GM19328 (cell line): ENCODE results near the gene BARX1.
"Not testable (repeated sequence)": the region's sequence is repeated elsewhere in the genome, so short reads cannot be mapped to it uniquely, and the experiment has no call there.

Experiments used
- ATAC-seq: cut with Tn5 transposase; IDR thresholded peaks from one replicate; pipeline ENCODE4 v1.9.1; 2021; ENCODE audit warnings: mild to moderate bottlenecking, moderate library complexity; ENCODE audit not compliant: unreplicated experiment

BARX1 gene

DNA sequence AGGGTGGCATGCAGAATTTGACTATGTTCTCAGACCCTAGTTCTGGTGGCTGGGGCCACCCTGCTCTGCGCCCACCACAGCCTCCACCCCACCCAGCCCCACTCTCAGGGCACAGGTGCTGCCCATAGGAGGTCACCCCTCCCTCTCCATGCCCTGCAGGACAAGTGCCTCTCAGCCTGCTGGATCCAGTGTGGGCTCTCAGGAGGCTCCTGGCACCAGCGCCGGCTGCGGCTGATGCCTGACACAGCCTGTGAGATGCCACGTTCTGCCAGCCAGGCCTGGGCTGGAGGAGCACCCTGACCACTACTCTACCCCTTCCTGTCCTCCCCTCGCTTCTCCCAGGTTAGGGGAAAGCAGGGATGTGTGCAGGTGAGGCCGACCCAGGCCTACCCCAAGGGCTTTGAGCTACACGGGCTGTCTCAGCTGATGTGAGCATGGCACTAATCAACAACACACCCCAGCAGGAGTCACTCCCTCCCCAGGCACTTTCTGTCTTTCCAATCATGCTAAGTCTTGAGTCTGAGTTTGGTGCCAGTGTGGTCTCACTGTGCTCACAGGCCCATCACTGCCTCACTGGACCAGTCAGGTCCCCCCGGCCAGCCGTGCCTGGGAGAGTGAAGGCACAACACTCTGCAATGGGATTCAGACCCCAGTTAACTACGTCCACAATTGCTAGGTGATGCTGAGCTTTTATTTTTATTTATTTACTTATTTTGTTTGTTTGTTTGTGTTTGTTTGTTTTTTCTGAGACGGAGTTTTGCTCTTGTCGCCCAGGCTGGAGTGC is 12.1 kb upstream of the BARX1 start:
- ATAC-seq = no peak

DNA sequence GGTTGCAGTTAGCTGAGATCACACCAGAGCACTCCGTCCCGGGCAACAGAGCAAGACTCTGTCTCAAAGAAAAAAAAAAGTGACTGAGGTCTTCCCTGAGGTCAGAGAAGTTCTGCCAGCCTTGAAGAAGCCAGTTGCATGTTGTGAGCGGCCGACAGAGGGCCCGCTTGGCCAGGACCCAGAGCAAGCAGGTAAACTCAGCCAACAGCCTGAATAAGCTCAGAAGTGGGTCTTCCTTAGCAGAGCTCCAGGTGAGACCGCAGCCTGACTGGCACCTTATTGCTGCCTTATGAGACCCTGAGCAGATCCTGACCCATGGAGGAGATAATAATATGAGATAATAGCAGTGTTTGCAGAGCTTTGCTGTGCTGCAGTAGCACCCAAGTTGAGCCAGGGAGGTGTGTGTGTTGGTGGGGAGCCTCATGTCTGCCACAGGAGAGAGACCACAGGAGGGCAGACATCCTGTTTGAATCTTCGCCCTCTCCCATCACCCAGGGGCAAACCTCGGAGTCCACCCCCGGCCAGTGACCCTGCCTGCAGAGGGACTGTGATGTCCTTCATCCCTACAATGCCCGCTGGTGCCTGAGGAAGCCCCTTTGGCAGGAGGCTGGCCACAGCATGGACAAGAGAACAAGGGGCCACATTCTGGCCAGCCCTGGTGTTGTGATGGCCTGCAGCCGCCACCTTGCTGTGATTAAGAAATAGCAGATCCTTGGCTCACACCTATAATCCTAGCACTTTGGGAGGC is 10.8 kb upstream of the BARX1 start:
- no peak for ATAC-seq

- ATAC-seq = no peak
Observed at GRCh38 chr9:93964685-93965084, 9.5 kb upstream of the BARX1 start.

DNA sequence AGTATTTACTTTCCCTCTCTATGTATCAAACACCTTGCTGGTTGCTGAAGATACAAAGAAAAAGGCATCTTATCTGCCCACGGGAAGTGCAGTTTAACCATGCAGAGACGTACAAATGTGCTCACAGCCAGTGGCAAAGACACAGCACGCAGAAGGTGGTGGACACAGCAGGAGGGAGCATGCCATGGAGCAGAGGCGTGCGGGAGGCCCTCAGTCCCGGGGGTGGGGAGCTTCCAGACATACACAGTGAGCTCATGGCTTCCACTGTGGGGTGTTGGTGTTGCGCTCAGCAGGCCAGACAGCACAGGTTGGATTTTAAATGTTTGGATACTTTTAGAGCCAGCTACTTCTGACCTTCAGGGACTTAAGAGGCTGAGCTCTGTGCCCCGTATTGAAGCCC is 8.8 kb upstream of the BARX1 start:
- no peak for ATAC-seq

GRCh38 chr9:93963489-93963888 is 8.3 kb upstream of the BARX1 start:
- not testable (repeated sequence) for ATAC-seq

DNA sequence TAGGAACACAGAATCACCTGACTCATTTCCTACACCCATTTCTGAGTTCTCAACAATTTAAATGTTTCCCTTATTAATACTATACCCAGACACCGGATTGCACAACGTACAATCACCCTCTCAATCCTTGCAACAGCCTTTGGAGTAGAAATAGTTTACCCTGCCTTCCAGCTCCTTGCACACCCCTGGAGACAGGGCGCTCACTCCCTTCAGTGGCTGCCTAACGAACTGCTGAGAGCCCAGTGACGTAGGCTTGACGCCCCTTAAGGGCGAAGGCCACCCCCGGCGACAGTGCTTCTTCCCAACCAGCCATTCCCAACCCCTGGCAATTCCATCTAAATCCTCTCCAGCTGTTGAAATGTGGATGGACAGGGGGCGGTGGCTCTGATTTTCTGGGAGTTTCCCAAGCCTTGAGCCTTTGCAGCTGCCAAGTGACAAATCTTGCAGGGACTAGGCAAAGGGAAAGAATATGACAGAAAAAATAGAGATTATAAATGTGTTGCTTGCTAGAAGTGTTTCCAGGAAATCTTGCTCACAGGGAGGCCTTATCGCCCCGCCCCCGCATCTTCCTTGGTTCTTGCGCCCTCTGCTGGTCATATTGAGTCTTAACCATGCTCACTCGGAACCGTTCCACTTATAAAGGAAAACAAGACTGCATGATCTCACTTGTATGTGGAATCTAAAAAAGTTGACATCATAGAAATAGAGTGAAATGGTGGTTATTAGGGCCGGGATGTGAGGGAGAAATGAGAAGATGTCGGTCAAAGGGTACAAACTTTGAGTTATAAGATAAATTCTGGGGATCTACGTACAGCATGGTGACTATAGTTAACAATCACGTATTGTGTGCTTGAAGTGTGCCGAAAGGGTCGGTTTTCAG is 7.6 kb upstream of the BARX1 start:
- no peak for ATAC-seq

DNA sequence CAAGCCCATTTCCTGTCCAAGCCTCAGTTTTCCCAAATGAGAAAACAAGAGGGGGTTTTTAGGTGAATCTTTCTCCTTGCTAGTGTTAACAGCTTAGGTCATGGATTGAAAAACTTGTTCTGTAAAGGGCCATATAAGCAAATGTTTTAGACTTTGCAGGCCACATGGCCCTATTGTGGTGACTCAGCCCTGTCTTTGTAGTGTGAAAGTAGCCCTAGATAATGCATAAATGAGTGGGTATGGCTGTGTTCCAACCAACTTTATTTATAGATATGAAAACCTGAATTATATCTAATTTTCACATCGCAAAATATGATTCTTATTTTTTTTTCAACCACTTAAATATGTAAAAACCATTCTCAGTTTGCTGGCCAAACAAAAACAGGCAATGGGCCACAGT is 6.9 kb upstream of the BARX1 start:
- no peak for ATAC-seq

DNA sequence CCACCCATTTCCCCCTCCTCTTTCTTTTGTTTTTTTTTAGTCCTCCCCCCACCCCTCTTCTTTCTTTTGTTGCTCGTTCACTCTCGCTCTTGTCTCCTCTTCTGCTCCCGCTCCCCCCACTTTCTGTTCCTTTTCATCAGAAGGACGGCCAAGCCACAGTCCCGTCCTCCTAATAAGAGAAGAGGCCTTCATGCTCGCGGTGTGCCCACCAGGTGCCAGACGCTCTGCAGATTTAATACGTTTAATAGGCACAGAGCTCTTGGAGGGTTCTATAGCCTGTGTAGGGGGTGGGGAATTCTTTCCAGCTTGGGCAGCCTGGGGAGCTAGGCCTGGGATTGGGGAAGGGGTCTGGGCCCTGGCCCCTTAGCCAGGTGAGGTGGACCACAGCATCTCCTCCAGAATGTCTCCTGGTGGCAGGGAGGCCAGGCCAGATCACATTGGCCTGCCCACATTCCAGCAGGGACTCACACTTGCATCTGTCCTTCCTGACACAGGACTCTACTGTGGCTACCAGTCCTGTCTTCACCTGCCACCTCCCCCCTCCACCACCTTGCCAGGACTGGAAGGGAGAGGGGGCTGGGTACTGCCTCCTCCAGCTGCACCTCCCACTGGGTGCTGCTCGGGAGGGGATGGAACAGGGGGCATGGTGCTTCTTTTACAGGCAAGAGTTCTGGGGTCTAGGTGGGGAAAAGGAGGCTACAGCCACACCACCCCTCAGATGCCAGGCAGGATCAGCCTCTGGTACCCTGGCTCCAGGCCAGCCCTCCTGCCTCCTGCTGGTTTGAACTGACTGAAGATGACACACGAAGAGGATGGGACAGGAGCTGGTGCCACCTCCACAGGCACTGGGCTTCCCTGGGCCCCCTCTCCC is 6.1 kb upstream of the BARX1 start:
- ATAC-seq = no peak

DNA sequence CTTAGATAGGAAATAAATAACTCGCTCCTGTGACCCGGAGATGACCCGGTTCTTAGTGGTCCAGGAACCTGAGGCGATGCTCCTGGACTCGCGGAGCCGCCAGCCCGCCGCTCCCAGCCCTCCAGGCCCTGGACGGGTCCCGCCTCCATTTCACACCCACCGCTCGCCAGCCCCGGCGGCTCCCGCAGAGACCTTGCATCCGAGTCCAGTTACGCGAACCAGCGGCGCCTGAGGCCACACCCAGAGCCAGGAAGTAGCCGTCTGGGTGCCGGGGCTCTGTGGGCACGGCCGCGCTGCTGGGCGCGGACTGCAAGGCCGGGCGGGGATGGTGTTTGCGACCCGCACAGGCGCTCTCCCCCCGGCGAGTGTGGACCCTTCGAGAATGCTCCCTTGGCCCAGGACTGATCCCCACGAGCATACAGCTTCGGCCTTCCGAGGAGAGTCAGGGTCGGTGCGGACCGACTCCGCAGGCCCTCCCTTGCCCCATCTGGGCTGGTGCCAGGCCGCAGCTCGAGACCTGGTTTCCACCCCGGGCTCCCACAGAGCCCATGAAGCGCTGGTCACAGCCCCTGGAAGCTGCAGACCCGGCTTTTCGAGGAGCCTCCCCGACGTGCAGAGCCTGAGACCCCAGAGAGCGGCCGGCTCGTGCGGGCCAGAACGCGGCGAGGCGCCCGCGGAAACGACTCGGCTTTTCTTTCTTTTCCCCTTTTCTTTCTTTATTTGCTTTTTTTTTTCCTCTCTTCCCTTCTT is 5.2 kb upstream of the BARX1 start:
- ATAC-seq = no peak

- no peak for ATAC-seq
Observed at GRCh38 chr9:93959739-93960154, 4.6 kb upstream of the BARX1 start.

GRCh38 chr9:93958819-93959682 is 3.9 kb upstream of the BARX1 start:
- ATAC-seq = no peak

GRCh38 chr9:93958121-93958818 is 3.1 kb upstream of the BARX1 start:
- no peak for ATAC-seq

DNA sequence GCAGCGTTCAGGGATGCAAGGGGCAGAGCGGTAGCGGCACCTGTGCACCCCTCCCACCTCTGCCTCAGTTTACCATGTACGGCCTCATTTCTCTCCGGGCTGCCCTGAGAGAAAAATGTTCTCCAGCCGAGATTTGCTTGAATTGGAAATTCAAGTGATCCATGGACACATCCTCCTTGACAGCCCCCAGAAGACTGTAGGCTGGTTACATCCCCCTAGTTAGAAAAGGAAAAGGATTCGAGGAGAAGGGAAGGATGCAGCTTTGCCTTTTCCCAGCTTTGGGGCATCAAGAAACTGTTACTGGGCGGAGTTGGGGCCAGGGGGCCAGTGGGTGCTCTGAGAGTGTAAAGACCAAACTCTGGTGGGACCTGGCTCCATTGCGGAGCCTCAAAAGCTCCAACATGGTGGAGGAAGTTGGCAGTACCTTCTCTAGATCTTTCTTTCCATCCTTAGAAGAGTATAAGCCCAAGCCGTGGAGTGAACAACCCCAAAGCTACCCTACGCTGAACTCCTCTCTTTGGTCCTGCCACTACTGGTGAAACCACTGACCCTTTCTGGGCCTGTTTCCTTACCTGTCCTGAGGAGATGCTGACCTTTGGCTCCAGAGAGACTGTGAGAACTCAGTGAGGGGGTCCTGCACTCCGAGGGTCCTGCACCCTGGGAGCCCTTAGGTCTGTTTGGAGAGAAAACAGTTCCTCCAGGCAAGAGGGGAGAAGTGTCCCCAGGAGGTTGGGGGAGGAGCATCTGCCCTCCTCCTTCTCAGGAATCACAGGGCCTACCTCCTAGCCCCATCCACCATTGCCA is 1.0 kb upstream of the BARX1 start:
- ATAC-seq = no peak

DNA sequence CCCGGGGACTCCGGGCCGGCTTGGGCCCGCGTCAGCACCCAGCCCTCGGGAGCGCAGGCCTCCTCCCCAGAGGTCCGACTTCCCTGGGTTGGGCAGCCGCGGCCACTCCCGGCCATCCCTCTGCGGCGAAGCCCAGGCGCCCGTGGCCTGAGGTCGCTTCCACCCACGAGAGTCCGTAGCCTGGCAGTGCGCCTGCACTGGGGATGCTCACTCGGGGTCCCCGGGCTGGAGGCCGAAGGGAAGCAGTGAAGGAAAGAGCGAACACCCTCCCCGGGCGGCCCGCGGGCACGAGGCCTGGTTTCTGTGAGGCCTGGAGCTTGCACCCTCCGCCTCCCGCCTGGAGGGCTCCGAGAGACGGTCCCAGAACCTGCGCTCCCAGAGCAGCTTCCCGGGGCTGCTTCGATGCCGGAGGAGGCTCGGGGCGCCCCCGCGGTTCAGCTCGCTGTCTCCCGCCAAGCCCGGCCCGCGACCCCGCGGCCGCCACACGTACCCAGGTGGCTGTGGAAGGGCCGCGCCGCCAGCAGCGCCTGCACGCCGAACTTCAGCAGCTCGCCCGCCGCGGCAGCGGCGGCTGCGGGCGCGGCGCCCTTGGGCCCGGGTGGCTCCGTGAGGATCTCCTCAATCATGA is 607 bp downstream of the BARX1 start:
- ATAC-seq = no peak

DNA sequence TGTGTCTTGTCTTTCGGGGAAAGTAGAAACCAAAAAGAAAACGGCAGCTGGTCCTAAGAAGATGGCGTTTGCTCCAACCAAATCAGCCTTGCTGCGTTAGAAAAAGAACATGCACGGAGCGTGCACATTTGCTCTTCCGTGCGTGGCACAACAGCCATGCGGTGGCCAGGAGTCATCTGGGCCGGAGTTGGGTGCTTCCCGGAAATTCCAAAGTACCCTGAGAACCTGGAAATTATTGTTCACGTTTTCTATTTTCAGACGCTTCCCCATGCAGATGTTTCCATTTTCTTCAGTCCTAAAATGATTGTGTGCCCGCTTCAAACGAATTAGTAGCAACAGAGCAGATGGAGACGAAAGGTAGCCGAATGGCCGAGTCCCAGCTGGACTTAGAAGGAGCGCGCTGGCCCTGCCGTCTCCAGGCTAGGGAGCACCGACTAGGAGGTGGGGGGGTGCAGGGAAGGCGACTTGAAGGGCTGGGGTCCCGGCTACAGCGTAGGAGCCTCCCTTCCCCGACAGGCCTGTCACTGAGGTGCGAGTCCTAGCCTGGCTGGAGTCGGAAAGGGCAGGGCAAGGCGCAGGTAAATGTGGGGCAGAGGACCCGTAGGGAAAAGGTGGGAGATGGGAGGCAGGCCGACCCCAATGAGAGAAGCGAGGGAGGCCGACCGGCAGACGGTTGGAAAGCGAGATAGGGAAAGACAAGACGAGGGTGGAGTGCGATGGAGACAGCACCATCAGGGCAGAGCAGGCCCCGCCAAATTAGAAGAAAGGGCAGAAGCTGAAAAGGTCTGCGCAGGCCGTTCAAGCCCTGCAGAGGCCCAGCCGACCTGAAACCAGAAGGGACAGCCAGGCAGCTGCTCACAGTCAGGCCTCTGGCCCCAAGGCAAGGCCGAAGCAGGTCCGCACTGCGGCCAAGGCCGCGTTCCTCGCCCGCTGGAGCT is 1.4 kb downstream of the BARX1 start:
- no peak for ATAC-seq
